B cell (primary cell): Measurements from ENCODE around the gene NUP93. TPM values are rescaled to one million over a fixed set of nuclear protein-coding genes. Genes with fewer than 3 reads are reported as not detected.
A peak's percentile ranks its signal among the peaks of the same experiment; 100 is the strongest.

Experiments
- ATAC-seq: fragments of 200-7000 bp; cut with Tn5 transposase; one replicate; pipeline ENCODE4 v1.10.0; 2021; ENCODE audit warnings: low read depth, mild to moderate bottlenecking, moderate number of reproducible peaks, moderate library complexity
- CTCF ChIA-PET: fragments of 350-600 bp; sonication (Branson Sonifier 250); formaldehyde crosslinking; loops from one replicate; lab custom pipeline; 2021; ENCODE audit warnings: antibody characterized with exemption, inconsistent platforms; lab: Charles Lee
- POLR2A ChIA-PET: fragments of 350-600 bp; sonication (Branson Sonifier 250); formaldehyde crosslinking; loops from one replicate; lab custom pipeline; 2021; ENCODE audit warnings: antibody characterized with exemption; lab: Charles Lee
- DNase-seq: peaks from one replicate; pipeline ENCODE4 v3.0.0; 2013
- H2AFZ ChIP-seq: 2 replicates; pipeline ENCODE4 v1.6.1; 2012; ENCODE audit warnings: mild to moderate bottlenecking, low read depth, low read length; ENCODE audit not compliant: insufficient read depth, poor library complexity, severe bottlenecking
- H3K27ac ChIP-seq, 2 donors: 1 replicate in 1 of 2; 2 replicates in 1 of 2; pipeline ENCODE4 v1.5.1; 2012 to 2013; ENCODE audit warnings: low read length in 2 of 2, mild to moderate bottlenecking in 2 of 2, moderate library complexity in 1 of 2
- H3K27me3 ChIP-seq, 4 experiments: fragments of 200-600 bp in 1 of 4; sonication (generic) in 1 of 4; replicated peaks in 1 of 4; 1 replicate in 2 of 4; 2 replicates in 2 of 4; pipeline versions ENCODE4 v1.6.1 to v1.7.0; 2013 to 2016; ENCODE audit warnings: low read length in 3 of 4, mild to moderate bottlenecking in 2 of 4, mixed read lengths in 1 of 4, moderate library complexity in 1 of 4; ENCODE audit not compliant: insufficient read depth in 4 of 4, control insufficient read depth in 3 of 4; ENCODE audit errors: control extremely low read depth in 1 of 4
- H3K36me3 ChIP-seq, 2 experiments: replicated peaks in 1 of 2; 1 replicate in 1 of 2; 2 replicates in 1 of 2; pipeline versions ENCODE4 v1.6.1 to v1.7.1; 2013; ENCODE audit warnings: low read length in 1 of 2; ENCODE audit not compliant: insufficient read depth in 2 of 2, control insufficient read depth in 1 of 2; ENCODE audit errors: control extremely low read depth in 1 of 2, extremely low read depth in 1 of 2
- H3K4me1 ChIP-seq, 2 donors: fragments of 200-600 bp in 1 of 2; sonication (generic) in 1 of 2; 1 replicate in 1 of 2; 2 replicates in 1 of 2; pipeline versions ENCODE4 v1.5.1 to v1.6.1; 2013 to 2017; ENCODE audit warnings: low read length in 2 of 2; ENCODE audit not compliant: control insufficient read depth in 2 of 2, insufficient read depth in 2 of 2
- H3K4me2 ChIP-seq: replicated peaks from 2 replicates; pipeline ENCODE3; 2012; ENCODE audit warnings: mild to moderate bottlenecking, low read depth, low read length; ENCODE audit not compliant: poor library complexity, severe bottlenecking
- H3K4me3 ChIP-seq, 5 experiments: fragments of 200-600 bp in 1 of 5; sonication (generic) in 1 of 5; 1 replicate in 3 of 5; 2 replicates in 2 of 5; pipeline versions ENCODE4 v1.5.1 to v1.7.0; 2011 to 2016; ENCODE audit warnings: low read length in 4 of 5, mild to moderate bottlenecking in 4 of 5, low read depth in 2 of 5, control low read depth in 1 of 5, moderate library complexity in 1 of 5; ENCODE audit not compliant: insufficient read depth in 1 of 5; ENCODE audit errors: control extremely low read depth in 1 of 5, extremely low read depth in 1 of 5
- H3K79me2 ChIP-seq: fragments of 200-600 bp; sonication (generic); one replicate; pipeline ENCODE4 v1.6.0; 2016; ENCODE audit warnings: low read length; ENCODE audit not compliant: control insufficient read depth, insufficient read depth
- H3K9ac ChIP-seq: fragments of 200-600 bp; sonication (generic); 2 replicates; pipeline ENCODE4 v1.6.1; 2017; ENCODE audit warnings: mild to moderate bottlenecking, low read length, moderate library complexity
- H3K9me3 ChIP-seq, 3 donors: one replicate each; pipeline versions ENCODE4 v1.6.1 to v1.7.1; 2013; ENCODE audit warnings: low read length in 2 of 3; ENCODE audit not compliant: control insufficient read depth in 2 of 3, insufficient read depth in 1 of 3; ENCODE audit errors: control extremely low read depth in 1 of 3
- H4K20me1 ChIP-seq: 2 replicates; pipeline ENCODE4 v1.6.0; 2012; ENCODE audit warnings: mild to moderate bottlenecking, low read length; ENCODE audit not compliant: insufficient read depth, control insufficient read depth, poor library complexity, severe bottlenecking
- H3K27ac Mint-ChIP-seq: one replicate; pipeline ENCODE4 v1.8.0; 2021; ENCODE audit warnings: mixed read lengths
- H3K27me3 Mint-ChIP-seq: one replicate; pipeline ENCODE4 v1.8.0; 2021; ENCODE audit warnings: mixed read lengths
- H3K4me1 Mint-ChIP-seq: one replicate; pipeline ENCODE4 v1.8.0; 2021; ENCODE audit warnings: mixed read lengths
- H3K4me3 Mint-ChIP-seq: one replicate; pipeline ENCODE4 v1.8.0; 2021; ENCODE audit warnings: mixed read lengths
- H3K9me3 Mint-ChIP-seq: one replicate; pipeline ENCODE4 v1.8.0; 2022; ENCODE audit warnings: mixed read lengths; ENCODE audit not compliant: insufficient read depth
- EZH2 ChIP-seq: IDR thresholded peaks from 2 replicates; pipeline ENCODE4 v1.6.1; 2012; ENCODE audit warnings: borderline replicate concordance, low read depth, mild to moderate bottlenecking, moderate library complexity, low read length; ENCODE audit not compliant: insufficient read depth, poor library complexity, severe bottlenecking
- WGBS: methylation state at CpG from one replicate; pipeline ENCODE4 v1.1.5; 2013; ENCODE audit warnings: missing lambda C conversion rate; ENCODE audit not compliant: insufficient coverage; 5-methylcytosine and 5-hydroxymethylcytosine counted together
- intact Hi-C: fragments of 100-400 bp; cut with micrococcal nuclease; formaldehyde crosslinking; loops from one replicate; pipeline ENCODE4 v1.10.0; 2022
- polyA plus RNA-seq: library from polyadenylated mRNA; depleted of rRNA; stranded (reverse); fragments of >200 nt; gene quantifications from 2 replicates; pipeline ENCODE4 v1.2.3, GENCODE V29; 2012
- total RNA-seq, 2 donors: library from RNA; stranded (reverse); fragments of 120-200 nt in 1 of 2; gene quantifications; 1 replicate in 1 of 2; 2 replicates in 1 of 2; pipeline versions ENCODE4 v1.2.3 to v1.2.4, GENCODE V29; 2013 to 2022
- TF ChIP-seq, protein P1 (sequence below): fragments of 200-600 bp; IDR thresholded peaks from one replicate; pipeline ENCODE4 v1.8.0; 2022; ENCODE audit warnings: antibody characterized with exemption, mild to moderate bottlenecking

NUP93 gene
- total and polyA plus RNA-seq, 2 donors (not counting 1 experiment from before 2014, with no cell fraction given): 23.6 to 64.6 TPM

DNA sequence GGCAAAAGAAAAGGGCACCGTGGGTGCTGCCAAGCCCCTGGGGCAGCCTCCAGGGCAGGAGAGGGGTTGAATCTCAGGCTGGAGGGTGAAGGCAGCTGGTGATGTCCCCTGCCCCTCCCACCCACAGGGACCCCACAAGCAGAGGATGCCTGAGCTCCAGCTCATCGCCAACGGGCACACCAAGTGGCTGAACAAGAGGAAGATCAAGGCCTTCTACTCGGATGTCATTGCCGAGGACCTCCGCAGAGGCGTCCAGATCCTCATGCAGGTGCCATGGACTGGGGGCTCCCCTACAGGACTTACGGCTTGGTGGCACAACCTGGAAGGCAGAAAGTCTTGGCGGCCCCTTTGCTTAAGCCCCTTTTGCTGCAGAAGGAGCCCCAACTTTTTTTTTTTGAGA is 156.9 kb downstream of the NUP93 start:
- no peaks in the 10 kb centered on the region for H4K20me1 ChIP-seq
- H3K4me1 ChIP-seq: peaks cover 6 to 18% of the 10 kb centered on the region in 2 donors
- ChIA-PET CTCF (no interaction called here), POLR2A (interaction anchor here (0.5 kb wide), 1 partner anchor 11 kb away, joined by 3 read pairs; no protein-coding TSS in a partner anchor)
- H2AFZ ChIP-seq: no peak overlapping the region
- H3K4me2 ChIP-seq: no peak overlapping the region
- ATAC-seq: no peak
- H3K9ac ChIP-seq: no peak overlapping the region
- H3K9me3 ChIP-seq: no peaks in the 10 kb centered on the region
- Mint-ChIP-seq H3K4me3 (no peak overlapping the region), H3K4me1 (peaks cover 18% of the 10 kb centered on the region), H3K27ac (no peak overlapping the region), H3K27me3 (no peaks in the 10 kb centered on the region), H3K9me3 (no peaks in the 10 kb centered on the region)
- 90% methylated on average over 8 of the region's 9 CpGs for WGBS
- no peak for TF ChIP-seq EZH2
- TF ChIP-seq, protein P1, sequence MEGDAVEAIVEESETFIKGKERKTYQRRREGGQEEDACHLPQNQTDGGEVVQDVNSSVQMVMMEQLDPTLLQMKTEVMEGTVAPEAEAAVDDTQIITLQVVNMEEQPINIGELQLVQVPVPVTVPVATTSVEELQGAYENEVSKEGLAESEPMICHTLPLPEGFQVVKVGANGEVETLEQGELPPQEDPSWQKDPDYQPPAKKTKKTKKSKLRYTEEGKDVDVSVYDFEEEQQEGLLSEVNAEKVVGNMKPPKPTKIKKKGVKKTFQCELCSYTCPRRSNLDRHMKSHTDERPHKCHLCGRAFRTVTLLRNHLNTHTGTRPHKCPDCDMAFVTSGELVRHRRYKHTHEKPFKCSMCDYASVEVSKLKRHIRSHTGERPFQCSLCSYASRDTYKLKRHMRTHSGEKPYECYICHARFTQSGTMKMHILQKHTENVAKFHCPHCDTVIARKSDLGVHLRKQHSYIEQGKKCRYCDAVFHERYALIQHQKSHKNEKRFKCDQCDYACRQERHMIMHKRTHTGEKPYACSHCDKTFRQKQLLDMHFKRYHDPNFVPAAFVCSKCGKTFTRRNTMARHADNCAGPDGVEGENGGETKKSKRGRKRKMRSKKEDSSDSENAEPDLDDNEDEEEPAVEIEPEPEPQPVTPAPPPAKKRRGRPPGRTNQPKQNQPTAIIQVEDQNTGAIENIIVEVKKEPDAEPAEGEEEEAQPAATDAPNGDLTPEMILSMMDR: no peak
- no peak overlapping the region for H3K27ac ChIP-seq
- H3K36me3 ChIP-seq: no peaks in the 10 kb centered on the region
- no peaks in the 10 kb centered on the region for H3K79me2 ChIP-seq
- H3K4me3 ChIP-seq: no peak overlapping the region
- no peak for DNase-seq
- no peaks in the 10 kb centered on the region for H3K27me3 ChIP-seq
- intact Hi-C loops: no loop called here

DNA sequence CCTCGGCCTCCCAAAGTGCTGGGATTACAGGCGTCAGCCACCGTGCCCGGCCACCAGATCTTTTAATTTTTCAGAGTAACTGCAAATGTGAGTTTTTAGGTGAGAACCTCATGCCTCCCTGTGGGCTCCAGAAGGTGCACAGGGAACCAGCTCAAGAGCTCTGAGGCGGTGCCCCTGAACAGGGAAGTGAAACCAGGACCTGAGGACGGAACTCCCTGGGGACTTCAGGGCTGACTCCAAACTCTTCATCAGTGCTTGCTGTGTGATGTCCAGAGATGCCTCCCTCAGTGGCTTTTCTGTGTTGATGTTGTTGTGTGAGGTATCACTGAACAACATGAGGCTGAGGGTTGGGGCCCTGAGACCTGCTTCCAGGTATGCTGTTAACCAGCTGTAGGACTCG is 158.9 kb downstream of the NUP93 start:
- CTCF ChIA-PET: interaction anchor here (0.7 to 2.5 kb wide), 11 partner anchors 12 to 157 kb away, joined by 3 to 23 read pairs (median 5); no protein-coding TSS in a partner anchor
- POLR2A ChIA-PET: interaction anchor here (0.5 to 2.1 kb wide), 9 partner anchors 11 to 66 kb away, joined by 3 to 13 read pairs (median 5); no protein-coding TSS in a partner anchor
- no peak for TF ChIP-seq EZH2
- TF ChIP-seq, protein P1: no peak
- H3K9ac ChIP-seq: no peak overlapping the region
- ATAC-seq (peak; percentile 96), DNase-seq (peak; percentile 87)
- H3K4me1 ChIP-seq: peaks cover 6 to 18% of the 10 kb centered on the region in 2 donors
- intact Hi-C loops: loop anchor here (1.0 kb wide), 3 partner anchors 22 to 43 kb away; partner anchors contain the start of gene HERPUD1
- no peaks in the 10 kb centered on the region for H3K27me3 Mint-ChIP-seq
- H3K4me3 ChIP-seq: no peak overlapping the region
- H3K36me3 ChIP-seq: no peaks in the 10 kb centered on the region
- H3K79me2 ChIP-seq: no peaks in the 10 kb centered on the region
- H3K9me3 Mint-ChIP-seq: no peaks in the 10 kb centered on the region
- peak overlapping the region; percentile 53 for H3K4me2 ChIP-seq
- no peaks in the 10 kb centered on the region for H3K27me3 ChIP-seq
- no peak overlapping the region for H2AFZ ChIP-seq
- H3K27ac Mint-ChIP-seq: peak overlapping the region; percentile 79
- no peaks in the 10 kb centered on the region for H3K9me3 ChIP-seq
- H3K27ac ChIP-seq: peak overlapping the region in 1 of 2 donors; percentile 39
- no peaks in the 10 kb centered on the region for H4K20me1 ChIP-seq
- peak overlapping the region; percentile 53 for H3K4me3 Mint-ChIP-seq
- H3K4me1 Mint-ChIP-seq: peaks cover 18% of the 10 kb centered on the region
- WGBS: 5% methylated on average over 2 of the region's 7 CpGs
